Neural cell (in vitro differentiated cells): ENCODE results near the gene KCNK17. TPM values are rescaled to one million over a fixed set of nuclear protein-coding genes. Genes with fewer than 3 reads are reported as not detected.

Experiments used
- H2AFZ ChIP-seq: fragments of 200-600, 300-800 bp; sonication (generic), shearing (Covaris generic); 2 replicates; pipeline ENCODE4 v1.6.0; 2014; ENCODE audit warnings: low read depth, mild to moderate bottlenecking, antibody characterized with exemption, low read length, moderate library complexity
- H3F3A ChIP-seq: fragments of 200-600 bp; shearing (Covaris generic); 2 replicates; pipeline ENCODE4 v1.6.1; 2016; ENCODE audit warnings: mild to moderate bottlenecking, moderate library complexity, mixed read lengths, antibody characterized with exemption, low read length; ENCODE audit not compliant: insufficient read depth, poor library complexity, severe bottlenecking
- H3K27ac ChIP-seq: fragments of 200-600, 300-800 bp; sonication (generic), shearing (Covaris generic); 2 replicates; pipeline ENCODE4 v1.5.1; 2014; ENCODE audit warnings: mild to moderate bottlenecking, low read length, moderate library complexity
- H3K27me3 ChIP-seq: fragments of 300-800, 200-600 bp; sonication (generic), shearing (Covaris generic); 2 replicates; pipeline ENCODE4 v1.6.0; 2014; ENCODE audit warnings: mild to moderate bottlenecking, low read depth, low read length, moderate library complexity; ENCODE audit not compliant: insufficient read depth
- H3K36me3 ChIP-seq: fragments of 300-800, 200-600 bp; sonication (generic), shearing (Covaris generic); 2 replicates; pipeline ENCODE4 v1.5.1; 2014; ENCODE audit warnings: mild to moderate bottlenecking, antibody characterized with exemption, low read length, moderate library complexity; ENCODE audit not compliant: insufficient read depth
- H3K4me2 ChIP-seq: fragments of 300-800, 200-600 bp; sonication (generic), shearing (Covaris generic); 2 replicates; pipeline ENCODE4 v1.6.0; 2014; ENCODE audit warnings: mild to moderate bottlenecking, low read length
- H3K4me3 ChIP-seq: fragments of 300-800, 200-600 bp; sonication (generic), shearing (Covaris generic); 2 replicates; pipeline ENCODE4 v1.5.1; 2014; ENCODE audit warnings: mild to moderate bottlenecking, low read length, moderate library complexity
- H3K79me2 ChIP-seq: fragments of 200-600 bp; shearing (Covaris generic); replicated peaks from 2 replicates; pipeline ENCODE4 v1.6.0; 2014; ENCODE audit warnings: mild to moderate bottlenecking, low read length, moderate library complexity; ENCODE audit not compliant: insufficient read depth
- H3K9ac ChIP-seq: fragments of 300-800, 200-600 bp; sonication (generic), shearing (Covaris generic); 2 replicates; pipeline ENCODE4 v1.6.1; 2016; ENCODE audit warnings: mild to moderate bottlenecking, low read length, mixed read lengths
- H3K9me2 ChIP-seq: fragments of 200-600 bp; shearing (Covaris generic); 2 replicates; pipeline ENCODE4 v1.6.1; 2016; ENCODE audit warnings: mild to moderate bottlenecking, low read length, mixed read lengths; ENCODE audit not compliant: insufficient read depth
- H3K9me3 ChIP-seq: fragments of 200-600, 300-800 bp; sonication (generic), shearing (Covaris generic); 2 replicates; pipeline ENCODE4 v1.6.1; 2016; ENCODE audit warnings: mild to moderate bottlenecking, mixed run types, low read length, moderate library complexity, mixed read lengths
- H4K20me1 ChIP-seq: fragments of 200-600 bp; shearing (Covaris generic); 2 replicates; pipeline ENCODE4 v1.6.1; 2016; ENCODE audit warnings: mild to moderate bottlenecking, mixed run types; ENCODE audit not compliant: insufficient read depth
- CTCF ChIP-seq: fragments of 450-650 bp; IDR thresholded peaks from 2 replicates; pipeline ENCODE4 v1.5.1; 2014; ENCODE audit warnings: antibody characterized with exemption, mild to moderate bottlenecking, moderate library complexity; ENCODE audit not compliant: poor library complexity, severe bottlenecking
- EP300 ChIP-seq: fragments of 450-650 bp; conservative IDR thresholded peaks from 2 replicates; pipeline ENCODE4 v1.6.1; 2014; ENCODE audit warnings: antibody characterized with exemption, mild to moderate bottlenecking, moderate library complexity; ENCODE audit not compliant: poor library complexity, severe bottlenecking
- EZH2 ChIP-seq: fragments of 200-600, 300-800 bp; shearing (Covaris generic), sonication (generic); IDR thresholded peaks from 2 replicates; pipeline ENCODE4 v1.6.1; 2014; ENCODE audit warnings: antibody characterized with exemption, low read length, borderline replicate concordance, mild to moderate bottlenecking; ENCODE audit not compliant: insufficient read depth, poor library complexity, severe bottlenecking
- MXI1 ChIP-seq: fragments of 450-650 bp; conservative IDR thresholded peaks from 2 replicates; pipeline ENCODE4 v1.6.1; 2014; ENCODE audit warnings: antibody characterized with exemption, mild to moderate bottlenecking; ENCODE audit not compliant: poor library complexity, severe bottlenecking
- POLR2AphosphoS5 ChIP-seq: IDR thresholded peaks from 2 replicates; pipeline ENCODE4 v1.6.1; 2012
- RAD21 ChIP-seq: fragments of 450-650 bp; conservative IDR thresholded peaks from 2 replicates; pipeline ENCODE4 v1.6.1; 2014; ENCODE audit warnings: antibody characterized with exemption, mild to moderate bottlenecking, moderate library complexity
- REST ChIP-seq: IDR thresholded peaks from 2 replicates; pipeline ENCODE4 v1.6.1; 2012; ENCODE audit warnings: borderline replicate concordance
- SMC3 ChIP-seq: fragments of 450-650 bp; conservative IDR thresholded peaks from 2 replicates; pipeline ENCODE4 v1.6.1; 2014; ENCODE audit warnings: antibody characterized with exemption, mild to moderate bottlenecking, moderate library complexity; ENCODE audit not compliant: poor library complexity
- TAF1 ChIP-seq: IDR thresholded peaks from 2 replicates; pipeline ENCODE4 v1.6.1; 2012; ENCODE audit warnings: low read depth
- polyA plus RNA-seq: library from polyadenylated mRNA; depleted of rRNA; stranded (reverse); fragments of >200 nt; gene quantifications from 2 replicates; pipeline ENCODE4 v1.2.3, GENCODE V29; 2014

The KCNK17 gene
- polyA plus RNA-seq, 1 donor from 2014 or later = 0.67 TPM

GRCh38 chr6:39353698-39354315, 39.6 kb upstream of the KCNK17 start:
- Histone ChIP-seq H3K79me2 (no peaks in the 10 kb centered on the region), H3K9me3 (no peaks in the 10 kb centered on the region), H3K27ac (no peak overlapping the region), H3F3A (no peaks in the 10 kb centered on the region), H2AFZ (no peak overlapping the region), H3K9me2 (no peaks in the 10 kb centered on the region), H3K4me2 (no peak overlapping the region), H3K36me3 (no peaks in the 10 kb centered on the region), H4K20me1 (no peaks in the 10 kb centered on the region), H3K9ac (no peak overlapping the region), H3K4me3 (no peak overlapping the region), H3K27me3 (no peaks in the 10 kb centered on the region)
- TF ChIP-seq CTCF (no peak), SMC3 (no peak), EZH2 (no peak), EP300 (no peak), RAD21 (no peak), TAF1 (no peak), REST (no peak), MXI1 (no peak), POLR2AphosphoS5 (no peak)

GRCh38 chr6:39350723-39351505, 36.7 kb upstream of the KCNK17 start:
- H3K27me3 ChIP-seq = no peaks in the 10 kb centered on the region
- no peaks in the 10 kb centered on the region for H3K36me3 ChIP-seq
- H2AFZ ChIP-seq = no peak overlapping the region
- H3K4me3 ChIP-seq = no peak overlapping the region
- H3K9me2 ChIP-seq = no peaks in the 10 kb centered on the region
- H3K4me2 ChIP-seq = no peak overlapping the region
- H3F3A ChIP-seq = no peaks in the 10 kb centered on the region
- H3K9me3 ChIP-seq = no peaks in the 10 kb centered on the region
- H4K20me1 ChIP-seq = no peaks in the 10 kb centered on the region
- H3K79me2 ChIP-seq = no peaks in the 10 kb centered on the region
- H3K27ac ChIP-seq = no peak overlapping the region
- TF ChIP-seq MXI1 (no peak), TAF1 (no peak), RAD21 (no peak), EP300 (no peak), CTCF (no peak), POLR2AphosphoS5 (no peak), EZH2 (no peak)
- H3K9ac ChIP-seq = no peak overlapping the region
